CD4-positive, alpha-beta memory T cell (primary cell): ENCODE data around the gene EXOC4. TPM values are rescaled to one million over a fixed set of nuclear protein-coding genes. Genes with fewer than 3 reads are reported as not detected.

Source experiments
- CTCF ChIA-PET: fragments of 350-600 bp; sonication (Branson Sonifier 250); formaldehyde crosslinking; loops from one replicate; lab custom pipeline; 2021; ENCODE audit warnings: inconsistent platforms; ENCODE audit not compliant: partially characterized antibody; lab: Charles Lee
- POLR2A ChIA-PET: fragments of 350-600 bp; sonication (Branson Sonifier 250); formaldehyde crosslinking; loops from one replicate; lab custom pipeline; 2021; ENCODE audit not compliant: partially characterized antibody; lab: Charles Lee
- DNase-seq, 5 donors: peaks; one replicate each; pipeline versions ENCODE4 v3.0.0 to v3.0.0-alpha.2; 2020 to 2022; ENCODE audit warnings: mixed read lengths in 1 of 5
- H3K27ac ChIP-seq: one replicate; pipeline ENCODE4 v1.7.0; 2013; ENCODE audit warnings: low read depth, low read length
- H3K27me3 ChIP-seq: 2 replicates; pipeline ENCODE4 v1.7.0; 2013; ENCODE audit warnings: mild to moderate bottlenecking, low read length, moderate library complexity; ENCODE audit not compliant: insufficient read depth
- H3K36me3 ChIP-seq: 2 replicates; pipeline ENCODE4 v1.7.0; 2013; ENCODE audit warnings: mild to moderate bottlenecking, low read length, moderate library complexity; ENCODE audit not compliant: insufficient read depth
- H3K4me1 ChIP-seq: 2 replicates; pipeline ENCODE4 v1.7.0; 2013; ENCODE audit warnings: mild to moderate bottlenecking, low read length, moderate library complexity; ENCODE audit not compliant: insufficient read depth
- H3K4me3 ChIP-seq, 2 donors: one replicate each; pipeline ENCODE4 v1.7.0; 2013; ENCODE audit warnings: low read length in 2 of 2, mild to moderate bottlenecking in 1 of 2
- H3K9me3 ChIP-seq, 2 donors: one replicate each; pipeline ENCODE4 v1.7.0; 2013; ENCODE audit warnings: low read length in 2 of 2, control low read depth in 1 of 2; ENCODE audit not compliant: control insufficient read depth in 1 of 2
- H3K27ac Mint-ChIP-seq, 7 donors: one replicate each; pipeline ENCODE4 v1.8.0; 2020 to 2021; ENCODE audit warnings: mixed read lengths in 7 of 7, mild to moderate bottlenecking in 6 of 7, inconsistent platforms in 3 of 7, moderate library complexity in 3 of 7
- H3K27me3 Mint-ChIP-seq, 2 donors: one replicate each; pipeline ENCODE4 v1.8.0; 2020 to 2021; ENCODE audit warnings: mixed read lengths in 2 of 2
- H3K36me3 Mint-ChIP-seq, 2 donors: one replicate each; pipeline ENCODE4 v1.8.0; 2020 to 2021; ENCODE audit warnings: mixed read lengths in 2 of 2, inconsistent platforms in 1 of 2, mild to moderate bottlenecking in 1 of 2
- H3K4me1 Mint-ChIP-seq, 4 donors: one replicate each; pipeline ENCODE4 v1.8.0; 2020 to 2021; ENCODE audit warnings: mixed read lengths in 4 of 4, mild to moderate bottlenecking in 1 of 4
- H3K4me3 Mint-ChIP-seq, 8 donors: one replicate each; pipeline ENCODE4 v1.8.0; 2020 to 2021; ENCODE audit warnings: mixed read lengths in 8 of 8, mild to moderate bottlenecking in 7 of 8, moderate library complexity in 6 of 8, inconsistent platforms in 3 of 8
- H3K9me3 Mint-ChIP-seq, 8 donors: one replicate each; pipeline ENCODE4 v1.8.0; 2020 to 2021; ENCODE audit warnings: mixed read lengths in 8 of 8, mild to moderate bottlenecking in 5 of 8, inconsistent platforms in 3 of 8, moderate library complexity in 1 of 8
- intact Hi-C: fragments of 100-400 bp; cut with micrococcal nuclease; formaldehyde crosslinking; loops from one replicate; pipeline ENCODE4 v1.15.1; 2023
- polyA plus RNA-seq, 2 donors: library from polyadenylated mRNA; unstranded; fragments of 300-500 nt; fragmentation: Illumina TruSeq; gene quantifications; one replicate each; pipeline ENCODE4 v1.2.3, GENCODE V29; 2021
- total RNA-seq, 2 experiments: library from RNA; stranded (reverse); gene quantifications; one replicate each; pipeline ENCODE4 v1.2.3, GENCODE V29; 2021

The EXOC4 gene
- total and polyA plus RNA-seq, 4 experiments from 2014 or later: 33.8 to 81.2 (median 58.1) TPM

DNA sequence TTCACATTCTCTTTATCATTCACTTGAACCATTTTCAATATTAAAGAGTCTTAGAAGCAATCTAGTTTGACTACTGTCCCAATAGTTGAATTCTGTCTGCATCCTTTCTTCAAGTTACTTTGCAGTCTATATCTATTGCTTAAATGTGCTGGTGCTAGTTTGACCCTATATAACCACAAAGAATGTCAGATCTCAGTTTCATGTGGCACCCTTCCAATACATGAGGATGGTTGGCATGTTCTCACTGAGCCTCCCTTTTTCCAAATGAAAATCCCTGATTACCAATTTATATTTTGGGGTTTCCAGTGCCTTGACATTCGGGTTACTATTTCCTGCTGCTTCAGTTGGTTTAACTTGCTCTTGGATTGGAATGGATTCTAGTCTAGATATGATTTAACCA lies 292.7 kb downstream of the EXOC4 start:
- no peaks in the 10 kb centered on the region for H3K4me1 ChIP-seq
- Mint-ChIP-seq H3K4me1 (no peaks in the 10 kb centered on the region), H3K27me3 (no peaks in the 10 kb centered on the region), H3K27ac (no peak overlapping the region), H3K4me3 (no peak overlapping the region), H3K9me3 (no peaks in the 10 kb centered on the region), H3K36me3 (peaks cover 4 to 38% of the 10 kb centered on the region in 2 donors)
- CTCF ChIA-PET: no interaction called here
- no peak for DNase-seq
- no peaks in the 10 kb centered on the region for H3K27me3 ChIP-seq
- no peak overlapping the region for H3K27ac ChIP-seq
- POLR2A ChIA-PET: no interaction called here
- intact Hi-C loops: no loop called here
- H3K4me3 ChIP-seq: no peak overlapping the region
- H3K36me3 ChIP-seq: no peaks in the 10 kb centered on the region
- no peaks in the 10 kb centered on the region for H3K9me3 ChIP-seq

DNA sequence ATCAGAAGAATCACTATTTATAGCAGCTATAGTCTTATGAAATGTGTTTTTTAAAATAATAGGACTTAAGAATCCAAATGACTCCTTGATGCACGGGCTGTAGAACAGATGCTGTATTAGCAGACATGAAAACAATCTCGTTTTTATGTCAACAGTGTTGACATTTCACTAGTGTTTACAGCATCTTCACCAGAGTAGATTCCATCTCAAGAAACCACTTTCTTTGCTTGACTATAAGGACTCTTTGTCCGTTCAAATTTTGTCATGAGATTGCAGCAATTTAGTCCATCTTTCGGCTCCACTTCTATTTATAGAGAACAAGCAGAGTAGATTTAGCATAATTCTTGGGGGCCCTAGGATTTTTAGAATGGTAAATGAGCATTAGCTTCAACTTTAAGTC lies 295.1 kb downstream of the EXOC4 start:
- no peak overlapping the region for H3K4me3 ChIP-seq
- Mint-ChIP-seq H3K9me3 (no peaks in the 10 kb centered on the region), H3K4me1 (no peaks in the 10 kb centered on the region), H3K4me3 (no peak overlapping the region), H3K27ac (no peak overlapping the region), H3K27me3 (no peaks in the 10 kb centered on the region), H3K36me3 (peaks cover 4 to 24% of the 10 kb centered on the region in 2 donors)
- H3K9me3 ChIP-seq: no peaks in the 10 kb centered on the region
- no peaks in the 10 kb centered on the region for H3K27me3 ChIP-seq
- intact Hi-C loops: no loop called here
- ChIA-PET CTCF (no interaction called here), POLR2A (no interaction called here)
- no peak for DNase-seq
- no peaks in the 10 kb centered on the region for H3K36me3 ChIP-seq
- H3K27ac ChIP-seq: no peak overlapping the region
- no peaks in the 10 kb centered on the region for H3K4me1 ChIP-seq

DNA sequence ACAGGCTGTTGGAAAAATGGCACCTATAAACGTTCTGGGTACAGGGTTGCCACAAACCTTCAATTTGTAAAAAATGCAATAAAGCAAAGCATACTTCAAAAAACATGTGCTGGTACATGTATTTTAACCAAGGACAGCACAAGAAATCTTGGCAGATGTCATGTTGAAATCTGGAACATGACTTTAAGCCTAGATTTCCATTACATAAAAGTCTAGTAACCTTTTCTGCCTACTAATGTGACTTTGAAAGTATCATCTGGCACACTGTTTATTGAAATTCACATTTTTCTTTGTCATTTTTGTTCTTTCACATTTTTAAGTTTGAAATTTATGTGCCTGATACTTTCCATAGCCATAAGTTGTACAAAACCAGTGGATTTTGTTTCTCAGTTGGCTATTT lies 296.8 kb downstream of the EXOC4 start:
- no peaks in the 10 kb centered on the region for H3K27me3 ChIP-seq
- H3K4me1 ChIP-seq: no peaks in the 10 kb centered on the region
- Mint-ChIP-seq H3K36me3 (peaks cover 4 to 26% of the 10 kb centered on the region in 2 donors), H3K27ac (no peak overlapping the region), H3K27me3 (no peaks in the 10 kb centered on the region), H3K4me1 (no peaks in the 10 kb centered on the region), H3K4me3 (no peak overlapping the region), H3K9me3 (peaks cover 0 to 2% (median 0%) of the 10 kb centered on the region in 8 donors)
- no peak overlapping the region for H3K4me3 ChIP-seq
- ChIA-PET CTCF (no interaction called here), POLR2A (no interaction called here)
- no peak for DNase-seq
- intact Hi-C loops: no loop called here
- no peaks in the 10 kb centered on the region for H3K36me3 ChIP-seq
- H3K27ac ChIP-seq: no peak overlapping the region
- H3K9me3 ChIP-seq: no peaks in the 10 kb centered on the region

DNA sequence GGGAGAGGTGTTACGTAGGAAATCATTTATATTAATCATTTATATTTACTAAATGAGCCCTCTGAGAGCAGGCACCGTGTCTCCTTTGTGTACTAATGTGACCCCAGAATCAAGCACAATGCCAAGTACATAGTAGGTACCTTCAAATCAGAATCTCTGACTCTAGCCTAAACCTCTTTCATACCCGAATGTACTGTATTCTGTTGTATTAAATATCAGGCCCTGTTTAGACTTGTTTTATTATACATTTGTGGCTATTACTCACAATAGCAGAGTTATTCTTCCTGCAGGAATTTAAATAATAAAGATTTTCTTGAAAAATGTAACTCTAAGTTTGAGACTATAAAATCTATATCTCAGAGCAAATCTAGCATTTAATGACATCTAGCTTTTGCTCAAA lies 297.3 kb downstream of the EXOC4 start:
- Mint-ChIP-seq H3K4me1 (peaks cover 0 to 1% (median 0%) of the 10 kb centered on the region in 4 donors), H3K9me3 (peaks cover 0 to 2% (median 0%) of the 10 kb centered on the region in 8 donors)

DNA sequence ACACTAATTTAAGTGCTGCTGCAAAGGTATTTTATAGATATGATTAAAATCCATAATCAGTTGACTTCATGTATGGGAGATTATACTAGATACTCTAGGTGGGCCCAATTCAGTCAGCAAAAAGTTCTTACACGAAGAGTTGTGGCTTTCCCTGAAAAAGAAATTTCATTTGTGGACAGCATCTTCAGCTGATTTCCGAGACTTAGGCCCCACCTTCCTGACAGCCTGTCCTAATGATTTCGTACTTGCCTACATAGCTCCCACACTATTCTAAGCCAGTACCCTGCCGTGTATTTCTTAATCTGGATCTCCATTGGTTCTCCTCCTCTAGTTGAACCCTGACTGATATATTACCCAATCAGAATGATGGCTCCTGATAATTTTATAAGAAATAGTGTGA lies 297.9 kb downstream of the EXOC4 start:
- H3K4me3 ChIP-seq: no peak overlapping the region
- CTCF ChIA-PET: no interaction called here
- H3K27ac Mint-ChIP-seq: no peak overlapping the region
- DNase-seq: no peak
- no peak overlapping the region for H3K27ac ChIP-seq
- no peaks in the 10 kb centered on the region for H3K27me3 Mint-ChIP-seq
- POLR2A ChIA-PET: no interaction called here
- H3K4me1 Mint-ChIP-seq: peaks cover 0 to 1% (median 0%) of the 10 kb centered on the region in 4 donors
- no peak overlapping the region for H3K4me3 Mint-ChIP-seq
- intact Hi-C loops: no loop called here
- peaks cover 4 to 21% of the 10 kb centered on the region in 2 donors for H3K36me3 Mint-ChIP-seq
- H3K36me3 ChIP-seq: no peaks in the 10 kb centered on the region
- H3K27me3 ChIP-seq: no peaks in the 10 kb centered on the region
- no peaks in the 10 kb centered on the region for H3K9me3 ChIP-seq
- H3K9me3 Mint-ChIP-seq: peaks cover 0 to 2% (median 0%) of the 10 kb centered on the region in 8 donors
- H3K4me1 ChIP-seq: no peaks in the 10 kb centered on the region

More for the DNA sequence above, 297.3 kb downstream of the EXOC4 start:
- H3K4me3 ChIP-seq: no peak overlapping the region
- no peaks in the 10 kb centered on the region for H3K9me3 ChIP-seq
- CTCF ChIA-PET: no interaction called here
- H3K27me3 ChIP-seq: no peaks in the 10 kb centered on the region
- no peak for DNase-seq
- Mint-ChIP-seq H3K27ac (no peak overlapping the region), H3K27me3 (no peaks in the 10 kb centered on the region), H3K36me3 (peaks cover 4 to 21% of the 10 kb centered on the region in 2 donors), H3K4me3 (no peak overlapping the region)
- intact Hi-C loops: no loop called here
- no peaks in the 10 kb centered on the region for H3K4me1 ChIP-seq
- H3K27ac ChIP-seq: no peak overlapping the region
- POLR2A ChIA-PET: no interaction called here
- H3K36me3 ChIP-seq: no peaks in the 10 kb centered on the region

DNA sequence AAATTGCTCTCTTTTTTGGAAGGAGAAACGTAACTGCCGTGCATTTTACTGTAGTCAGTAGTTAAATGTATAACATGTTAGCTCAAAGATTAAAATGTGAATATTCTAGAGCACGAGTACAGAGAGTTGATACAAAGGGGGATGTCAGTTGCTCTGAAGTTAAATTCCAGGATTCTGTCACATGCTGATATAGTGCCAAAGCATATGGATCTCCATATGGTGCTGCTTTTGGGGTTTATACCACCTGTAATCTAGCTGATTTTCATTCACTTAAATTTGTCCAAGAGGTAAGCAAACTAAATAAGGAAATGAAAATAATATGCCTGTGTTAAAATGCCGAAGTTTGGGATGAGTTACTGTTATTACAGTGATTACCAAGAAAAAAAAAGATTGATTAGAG lies 298.6 kb downstream of the EXOC4 start:
- POLR2A ChIA-PET: no interaction called here

DNA sequence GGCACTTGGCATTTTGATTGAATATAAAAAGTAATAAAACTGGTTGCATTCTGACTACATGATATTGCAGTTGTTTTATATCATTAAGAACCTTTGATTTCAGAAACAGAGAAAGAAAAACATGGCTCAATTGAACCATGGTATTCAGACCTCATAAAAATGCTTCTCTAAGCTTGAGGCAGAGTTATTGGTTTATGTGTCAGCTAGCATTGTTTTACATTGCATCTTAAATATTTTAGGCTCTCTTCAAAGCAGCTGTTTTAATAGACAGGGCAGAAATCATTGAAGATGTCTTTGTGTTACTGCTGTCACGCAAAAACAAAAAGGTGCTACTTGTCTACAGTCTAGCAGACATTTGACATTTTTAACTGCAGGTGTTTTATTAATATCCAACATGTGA lies 299.2 kb downstream of the EXOC4 start:
- intact Hi-C loops: no loop called here
- Histone ChIP-seq H3K27me3 (no peaks in the 10 kb centered on the region), H3K4me3 (no peak overlapping the region), H3K4me1 (no peaks in the 10 kb centered on the region), H3K27ac (no peak overlapping the region), H3K9me3 (no peaks in the 10 kb centered on the region), H3K36me3 (no peaks in the 10 kb centered on the region)
- H3K4me1 Mint-ChIP-seq: peaks cover 0 to 3% (median under 1%) of the 10 kb centered on the region in 4 donors
- POLR2A ChIA-PET: no interaction called here
- no peak overlapping the region for H3K27ac Mint-ChIP-seq
- H3K36me3 Mint-ChIP-seq: peaks cover 6 to 23% of the 10 kb centered on the region in 2 donors
- H3K9me3 Mint-ChIP-seq: peaks cover 0 to 2% (median 0%) of the 10 kb centered on the region in 8 donors
- H3K27me3 Mint-ChIP-seq: no peaks in the 10 kb centered on the region
- no peak for DNase-seq
- CTCF ChIA-PET: no interaction called here
- H3K4me3 Mint-ChIP-seq: no peak overlapping the region

More for the DNA sequence above, 298.6 kb downstream of the EXOC4 start:
- no peak for DNase-seq
- Histone ChIP-seq H3K27me3 (no peaks in the 10 kb centered on the region), H3K36me3 (no peaks in the 10 kb centered on the region), H3K9me3 (no peaks in the 10 kb centered on the region), H3K4me1 (no peaks in the 10 kb centered on the region), H3K27ac (no peak overlapping the region), H3K4me3 (no peak overlapping the region)
- CTCF ChIA-PET: no interaction called here
- Mint-ChIP-seq H3K27ac (no peak overlapping the region), H3K27me3 (no peaks in the 10 kb centered on the region), H3K9me3 (peaks cover 0 to 2% (median 0%) of the 10 kb centered on the region in 8 donors), H3K4me3 (no peak overlapping the region), H3K36me3 (peaks cover 4 to 26% of the 10 kb centered on the region in 2 donors), H3K4me1 (peaks cover 0 to 1% (median under 1%) of the 10 kb centered on the region in 4 donors)
- intact Hi-C loops: no loop called here

DNA sequence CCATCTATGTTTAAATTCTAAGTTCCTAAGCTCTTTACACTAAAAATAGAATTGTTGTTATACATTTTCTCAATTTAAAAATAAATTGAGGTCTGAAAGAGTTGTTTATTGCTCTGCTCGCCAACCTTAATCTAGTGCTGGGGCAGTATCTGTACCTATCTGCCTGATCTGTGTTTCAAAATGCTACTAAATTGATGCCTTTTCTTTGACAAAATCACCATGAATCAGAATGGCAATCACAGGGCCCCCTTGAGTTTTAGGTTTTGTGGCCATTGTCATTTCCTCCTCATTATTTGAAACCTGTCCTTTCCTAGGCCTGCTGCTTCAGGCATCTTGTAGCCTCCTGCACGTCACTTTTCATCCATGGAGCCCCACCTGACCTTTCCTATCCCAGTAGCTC lies 301.5 kb downstream of the EXOC4 start:
- no peaks in the 10 kb centered on the region for H3K9me3 ChIP-seq
- H3K27me3 Mint-ChIP-seq: no peaks in the 10 kb centered on the region

More for the DNA sequence above, 301.5 kb downstream of the EXOC4 start:
- Histone ChIP-seq H3K36me3 (no peaks in the 10 kb centered on the region), H3K27me3 (no peaks in the 10 kb centered on the region), H3K4me1 (no peaks in the 10 kb centered on the region), H3K4me3 (no peak overlapping the region), H3K27ac (no peak overlapping the region)
- peaks cover 8 to 10% of the 10 kb centered on the region in 2 donors for H3K36me3 Mint-ChIP-seq
- CTCF ChIA-PET: no interaction called here
- H3K4me1 Mint-ChIP-seq: peaks cover 0 to 3% (median under 1%) of the 10 kb centered on the region in 4 donors
- intact Hi-C loops: no loop called here
- no peak for DNase-seq
- POLR2A ChIA-PET: no interaction called here
- H3K27ac Mint-ChIP-seq: no peak overlapping the region
- no peak overlapping the region for H3K4me3 Mint-ChIP-seq
- peaks cover 0 to 2% (median 0%) of the 10 kb centered on the region in 8 donors for H3K9me3 Mint-ChIP-seq
